Stimulated activated CD4-positive, alpha-beta T cell treated with anti-CD3 and anti-CD28 coated beads, TNF-alpha, amount 100 ng/mL, for 24 hours (primary cell): ENCODE results near the gene F13A1.

Source experiments
- DNase-seq, 3 experiments: peaks; one replicate each; pipeline ENCODE4 v3.0.0-alpha.2; 2020; ENCODE audit warnings: low read depth in 3 of 3

Gene F13A1

GRCh38 chr6:6193221-6193745 is 127.2 kb downstream of the F13A1 start:
- DNase-seq, result no peak

- DNase-seq, result no peak
Observed at GRCh38 chr6:6191909-6192308, 128.6 kb downstream of the F13A1 start.

GRCh38 chr6:6191476-6191875 is 129.0 kb downstream of the F13A1 start:
- DNase-seq, result no peak

GRCh38 chr6:6180684-6181083 is 139.8 kb downstream of the F13A1 start:
- no peak for DNase-seq

GRCh38 chr6:6179858-6180623 is 140.4 kb downstream of the F13A1 start:
- DNase-seq, result no peak

GRCh38 chr6:6178795-6179194 is 141.7 kb downstream of the F13A1 start:
- DNase-seq, result no peak

GRCh38 chr6:6177754-6178153 is 142.7 kb downstream of the F13A1 start:
- no peak for DNase-seq

GRCh38 chr6:6176586-6177228 is 143.8 kb downstream of the F13A1 start:
- no peak for DNase-seq

GRCh38 chr6:6176127-6176526 is 144.3 kb downstream of the F13A1 start:
- no peak for DNase-seq

- no peak for DNase-seq
Observed at GRCh38 chr6:6169141-6169540, 151.3 kb downstream of the F13A1 start.

- DNase-seq, result no peak
Observed at GRCh38 chr6:6166064-6166463, 154.4 kb downstream of the F13A1 start.

- no peak for DNase-seq
Observed at GRCh38 chr6:6164367-6164766, 156.1 kb downstream of the F13A1 start.

- DNase-seq, result no peak
Observed at GRCh38 chr6:6154335-6154734, 166.1 kb downstream of the F13A1 start.

GRCh38 chr6:6152060-6152459 is 168.4 kb downstream of the F13A1 start:
- DNase-seq, result no peak

- DNase-seq, result no peak
Observed at GRCh38 chr6:6148192-6148815, 172.2 kb downstream of the F13A1 start.

GRCh38 chr6:6131492-6132109 is 188.9 kb downstream of the F13A1 start:
- no peak for DNase-seq

GRCh38 chr6:6125495-6125894 is 195.0 kb downstream of the F13A1 start:
- DNase-seq, result no peak

- no peak for DNase-seq
Observed at GRCh38 chr6:6123803-6124202, 196.7 kb downstream of the F13A1 start.

- no peak for DNase-seq
Observed at GRCh38 chr6:6121943-6122342, 198.5 kb downstream of the F13A1 start.

- DNase-seq, result no peak
Observed at GRCh38 chr6:6105472-6106036, 214.9 kb downstream of the F13A1 start.
